Fibroblast of lung (primary cell): ENCODE results near the gene GPC5.

Experiments
- CTCF ChIP-seq, 2 donors: IDR thresholded peaks in 1 of 2; conservative IDR thresholded peaks in 1 of 2; 1 replicate in 1 of 2; 2 replicates in 1 of 2; pipeline ENCODE4 v1.5.1; 2011 to 2012; ENCODE audit warnings: low read length in 2 of 2, control low read depth in 1 of 2, inconsistent platforms in 1 of 2, low read depth in 1 of 2, mild to moderate bottlenecking in 1 of 2
- EZH2 ChIP-seq: IDR thresholded peaks from 2 replicates; pipeline ENCODE4 v1.5.1; 2012; ENCODE audit warnings: low read length, control low read depth, mild to moderate bottlenecking; ENCODE audit errors: missing control alignments

- TF ChIP-seq CTCF (conservative IDR thresholded peaks at IDR 0.05 in 1 of 2, IDR thresholded peaks at IDR 0.05 in 1 of 2; ENCODE audit: low read depth in 1 of 2, low read length in 2 of 2), result no peak
- TF ChIP-seq EZH2, result no peak
Observed at GRCh38 chr13:92158346-92158745, 759.9 kb downstream of the GPC5 start.
